Measurements from ENCODE around the gene KCNK17. TPM values are rescaled to one million over a fixed set of nuclear protein-coding genes. Genes with fewer than 3 reads are reported as not detected.

The KCNK17 gene
- total and polyA plus RNA-seq, 9 of the 15 experiments (the other 6 are each of a cell fraction or from before 2014, with no cell fraction given): not detected

DNA sequence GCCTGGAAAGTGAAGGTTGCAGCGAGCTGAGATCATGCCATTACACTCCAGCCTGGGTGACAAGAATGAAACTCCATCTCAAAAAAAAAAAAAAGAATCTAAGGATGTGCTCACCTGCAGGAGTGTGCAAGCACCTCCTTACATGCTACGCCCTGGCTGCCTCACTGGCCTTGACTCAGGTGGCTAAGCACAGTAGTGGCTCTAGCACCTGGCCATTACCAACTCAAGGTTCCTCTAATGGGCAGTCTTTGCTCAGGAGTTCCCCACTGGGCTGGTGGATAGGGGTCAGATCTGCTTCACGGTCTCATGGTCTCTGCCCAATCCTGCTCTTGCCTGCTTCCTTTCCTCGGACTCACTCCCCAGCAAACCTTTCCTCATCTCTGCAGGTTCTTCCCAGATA, 39.7 kb downstream of the KCNK17 start:
- ChIA-PET CTCF (ENCODE audit: low intra/inter-chr PET ratio) (no interaction called here), POLR2A (interaction anchor here (0.6 kb wide), 1 partner anchor 14 kb away, joined by 3 read pairs; no protein-coding TSS in a partner anchor)
- Histone ChIP-seq H3K36me3 (ENCODE audit: control insufficient read depth, insufficient read depth, low read length) (no peaks in the 10 kb centered on the region), H3K4me1 (replicated peaks in 1 of 2; ENCODE audit: control insufficient read depth in 2 of 2, insufficient read depth in 2 of 2, low read length in 2 of 2) (no peaks in the 10 kb centered on the region), H3K79me2 (ENCODE audit: control insufficient read depth, insufficient read depth, low read length) (no peaks in the 10 kb centered on the region), H2AFZ (ENCODE audit: low read depth, low read length) (no peak overlapping the region), H3K27ac (ENCODE audit: extremely low read depth, low read depth, low read length) (no peak overlapping the region), H3K4me3 (no peak overlapping the region), H3K9ac (ENCODE audit: insufficient read depth in 1 of 2, low read depth in 2 of 2, low read length in 2 of 2) (no peak overlapping the region), H3K9me1 (ENCODE audit: control insufficient read depth, insufficient read depth, low read length) (no peaks in the 10 kb centered on the region), H3K4me2 (ENCODE audit: insufficient read depth, low read length) (no peak overlapping the region), H4K20me1 (replicated peaks; ENCODE audit: control insufficient read depth, insufficient read depth, low read length) (0 out of 2 replicates have a peak, but pooled peaks cover 4% of the 10 kb centered on the region), H3K27me3 (ENCODE audit: control insufficient read depth in 2 of 2, insufficient read depth in 2 of 2, low read length in 2 of 2) (peaks cover 45 to 51% of the 10 kb centered on the region in 2 experiments), H3K9me3 (replicated peaks; ENCODE audit: control insufficient read depth, insufficient read depth, low read depth, low read length) (no peaks in the 10 kb centered on the region)
- in situ Hi-C loops (cut with MboI): no loop called here
- no peak for DNase-seq (ENCODE audit: extremely low read depth in 1 of 4, low spot score in 3 of 4)
- WGBS (ENCODE audit: insufficient coverage, low coverage, missing lambda C conversion rate): 3% methylated on average over 4 of the region's 4 CpGs
- no TSS peak for BruUV-seq (replicated peaks)
- no peak for ATAC-seq
- no peak for FAIRE-seq
- TF ChIP-seq, protein P1, sequence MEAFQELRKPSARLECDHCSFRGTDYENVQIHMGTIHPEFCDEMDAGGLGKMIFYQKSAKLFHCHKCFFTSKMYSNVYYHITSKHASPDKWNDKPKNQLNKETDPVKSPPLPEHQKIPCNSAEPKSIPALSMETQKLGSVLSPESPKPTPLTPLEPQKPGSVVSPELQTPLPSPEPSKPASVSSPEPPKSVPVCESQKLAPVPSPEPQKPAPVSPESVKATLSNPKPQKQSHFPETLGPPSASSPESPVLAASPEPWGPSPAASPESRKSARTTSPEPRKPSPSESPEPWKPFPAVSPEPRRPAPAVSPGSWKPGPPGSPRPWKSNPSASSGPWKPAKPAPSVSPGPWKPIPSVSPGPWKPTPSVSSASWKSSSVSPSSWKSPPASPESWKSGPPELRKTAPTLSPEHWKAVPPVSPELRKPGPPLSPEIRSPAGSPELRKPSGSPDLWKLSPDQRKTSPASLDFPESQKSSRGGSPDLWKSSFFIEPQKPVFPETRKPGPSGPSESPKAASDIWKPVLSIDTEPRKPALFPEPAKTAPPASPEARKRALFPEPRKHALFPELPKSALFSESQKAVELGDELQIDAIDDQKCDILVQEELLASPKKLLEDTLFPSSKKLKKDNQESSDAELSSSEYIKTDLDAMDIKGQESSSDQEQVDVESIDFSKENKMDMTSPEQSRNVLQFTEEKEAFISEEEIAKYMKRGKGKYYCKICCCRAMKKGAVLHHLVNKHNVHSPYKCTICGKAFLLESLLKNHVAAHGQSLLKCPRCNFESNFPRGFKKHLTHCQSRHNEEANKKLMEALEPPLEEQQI (IDR thresholded peaks at IDR 0.05): no peak
- TF ChIP-seq ZSCAN32 (CRISPR knock-in tag; IDR thresholded peaks at IDR 0.05) (no peak), NR3C1 (CRISPR knock-in tag; IDR thresholded peaks at IDR 0.05) (no peak), ZNF764 (CRISPR knock-in tag; IDR thresholded peaks at IDR 0.05; ENCODE audit: low read depth) (no peak), KHSRP (IDR thresholded peaks at IDR 0.05) (no peak), SIN3A (IDR thresholded peaks at IDR 0.05; ENCODE audit: borderline replicate concordance in 2 of 2, control insufficient read depth in 1 of 2, low read depth in 2 of 2, low read length in 2 of 2) (no peak), COPS2 (conservative IDR thresholded peaks at IDR 0.05) (no peak)
- TF ChIP-seq, protein P2, sequence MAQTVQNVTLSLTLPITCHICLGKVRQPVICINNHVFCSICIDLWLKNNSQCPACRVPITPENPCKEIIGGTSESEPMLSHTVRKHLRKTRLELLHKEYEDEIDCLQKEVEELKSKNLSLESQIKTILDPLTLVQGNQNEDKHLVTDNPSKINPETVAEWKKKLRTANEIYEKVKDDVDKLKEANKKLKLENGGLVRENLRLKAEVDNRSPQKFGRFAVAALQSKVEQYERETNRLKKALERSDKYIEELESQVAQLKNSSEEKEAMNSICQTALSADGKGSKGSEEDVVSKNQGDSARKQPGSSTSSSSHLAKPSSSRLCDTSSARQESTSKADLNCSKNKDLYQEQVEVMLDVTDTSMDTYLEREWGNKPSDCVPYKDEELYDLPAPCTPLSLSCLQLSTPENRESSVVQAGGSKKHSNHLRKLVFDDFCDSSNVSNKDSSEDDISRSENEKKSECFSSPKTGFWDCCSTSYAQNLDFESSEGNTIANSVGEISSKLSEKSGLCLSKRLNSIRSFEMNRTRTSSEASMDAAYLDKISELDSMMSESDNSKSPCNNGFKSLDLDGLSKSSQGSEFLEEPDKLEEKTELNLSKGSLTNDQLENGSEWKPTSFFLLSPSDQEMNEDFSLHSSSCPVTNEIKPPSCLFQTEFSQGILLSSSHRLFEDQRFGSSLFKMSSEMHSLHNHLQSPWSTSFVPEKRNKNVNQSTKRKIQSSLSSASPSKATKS (CRISPR knock-in tag; IDR thresholded peaks at IDR 0.05): no peak
- TF ChIP-seq, protein P3, sequence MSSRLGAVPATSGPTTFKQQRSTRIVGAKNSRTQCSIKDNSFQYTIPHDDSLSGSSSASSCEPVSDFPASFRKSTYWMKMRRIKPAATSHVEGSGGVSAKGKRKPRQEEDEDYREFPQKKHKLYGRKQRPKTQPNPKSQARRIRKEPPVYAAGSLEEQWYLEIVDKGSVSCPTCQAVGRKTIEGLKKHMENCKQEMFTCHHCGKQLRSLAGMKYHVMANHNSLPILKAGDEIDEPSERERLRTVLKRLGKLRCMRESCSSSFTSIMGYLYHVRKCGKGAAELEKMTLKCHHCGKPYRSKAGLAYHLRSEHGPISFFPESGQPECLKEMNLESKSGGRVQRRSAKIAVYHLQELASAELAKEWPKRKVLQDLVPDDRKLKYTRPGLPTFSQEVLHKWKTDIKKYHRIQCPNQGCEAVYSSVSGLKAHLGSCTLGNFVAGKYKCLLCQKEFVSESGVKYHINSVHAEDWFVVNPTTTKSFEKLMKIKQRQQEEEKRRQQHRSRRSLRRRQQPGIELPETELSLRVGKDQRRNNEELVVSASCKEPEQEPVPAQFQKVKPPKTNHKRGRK (tag; IDR thresholded peaks at IDR 0.05): no peak
- intact Hi-C loops (cut with micrococcal nuclease): no loop called here

Data from K562 (cell line).